Measurements from ENCODE around the gene MYH16. TPM values are rescaled to one million over a fixed set of nuclear protein-coding genes. Genes with fewer than 3 reads are reported as not detected.

Gene MYH16
- total and polyA plus RNA-seq, 2 donors (not counting 1 experiment from before 2014, with no cell fraction given): not detected

DNA sequence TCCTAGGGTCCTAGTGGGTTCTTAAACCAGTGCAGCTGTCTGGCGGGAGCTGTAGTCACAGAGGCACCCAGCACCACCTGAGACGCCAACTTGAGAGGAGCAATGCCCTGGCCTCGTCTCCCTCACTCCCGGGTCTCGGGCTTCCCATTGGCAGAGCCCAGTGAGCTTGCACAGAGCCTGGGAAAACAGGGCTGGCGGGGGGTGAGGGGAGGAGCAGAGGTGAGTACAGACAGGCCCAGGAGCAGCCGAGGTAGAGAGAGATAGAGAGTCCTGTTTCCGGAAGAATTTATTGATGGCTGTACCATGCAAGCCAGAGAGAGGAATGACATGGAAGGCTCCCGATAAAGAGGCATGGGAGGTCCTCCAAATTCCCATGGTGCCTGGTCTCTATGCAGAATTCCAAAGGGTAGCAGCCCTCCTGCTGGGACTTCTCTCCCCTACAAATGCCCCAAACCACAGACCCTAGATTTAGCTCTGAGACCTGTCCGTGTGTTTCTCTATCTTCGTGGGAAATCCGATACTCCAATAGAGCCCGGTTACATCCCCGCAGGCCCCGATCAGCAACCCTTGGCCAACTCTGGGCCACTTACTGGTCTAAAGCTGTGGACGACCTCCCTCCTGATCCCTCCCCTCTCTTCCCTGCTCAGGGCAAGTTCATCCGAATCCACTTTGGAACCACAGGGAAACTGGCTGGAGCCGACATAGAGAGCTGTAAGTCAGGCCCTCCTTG lies 20.3 kb upstream of the MYH16 start:
- Histone ChIP-seq H3K4me1 (ENCODE audit: control insufficient read depth, extremely low read depth, insufficient read depth, low read length) (no peaks in the 10 kb centered on the region), H3K4me2 (ENCODE audit: extremely low read depth, insufficient read depth, low read length) (no peak overlapping the region), H2AFZ (ENCODE audit: low read length) (no peak overlapping the region), H3K79me2 (ENCODE audit: control insufficient read depth, insufficient read depth, low read length) (no peaks in the 10 kb centered on the region), H4K20me1 (ENCODE audit: control insufficient read depth, extremely low read depth, insufficient read depth, low read length) (no peaks in the 10 kb centered on the region), H3K9ac (ENCODE audit: insufficient read depth, low read length) (no peak overlapping the region), H3K9me3 (ENCODE audit: control insufficient read depth, insufficient read depth, low read depth, low read length) (no peaks in the 10 kb centered on the region), H3K27me3 (ENCODE audit: control insufficient read depth, insufficient read depth, low read length) (peaks cover 7% of the 10 kb centered on the region), H3K4me3 (replicated peaks in 1 of 4; ENCODE audit: control extremely low read depth in 1 of 4, insufficient read depth in 1 of 4, low read depth in 3 of 4, low read length in 4 of 4) (no peak overlapping the region), H3K36me3 (ENCODE audit: control insufficient read depth, insufficient read depth, low read length) (no peaks in the 10 kb centered on the region), H3K27ac (ENCODE audit: insufficient read depth, low read length) (no peak overlapping the region)
- DNase-seq (ENCODE audit: low read depth in 2 of 2): no peak
- TF ChIP-seq EZH2 (IDR thresholded peaks at IDR 0.05; ENCODE audit: low read length, missing control alignments): no peak
- TF ChIP-seq, protein P1, sequence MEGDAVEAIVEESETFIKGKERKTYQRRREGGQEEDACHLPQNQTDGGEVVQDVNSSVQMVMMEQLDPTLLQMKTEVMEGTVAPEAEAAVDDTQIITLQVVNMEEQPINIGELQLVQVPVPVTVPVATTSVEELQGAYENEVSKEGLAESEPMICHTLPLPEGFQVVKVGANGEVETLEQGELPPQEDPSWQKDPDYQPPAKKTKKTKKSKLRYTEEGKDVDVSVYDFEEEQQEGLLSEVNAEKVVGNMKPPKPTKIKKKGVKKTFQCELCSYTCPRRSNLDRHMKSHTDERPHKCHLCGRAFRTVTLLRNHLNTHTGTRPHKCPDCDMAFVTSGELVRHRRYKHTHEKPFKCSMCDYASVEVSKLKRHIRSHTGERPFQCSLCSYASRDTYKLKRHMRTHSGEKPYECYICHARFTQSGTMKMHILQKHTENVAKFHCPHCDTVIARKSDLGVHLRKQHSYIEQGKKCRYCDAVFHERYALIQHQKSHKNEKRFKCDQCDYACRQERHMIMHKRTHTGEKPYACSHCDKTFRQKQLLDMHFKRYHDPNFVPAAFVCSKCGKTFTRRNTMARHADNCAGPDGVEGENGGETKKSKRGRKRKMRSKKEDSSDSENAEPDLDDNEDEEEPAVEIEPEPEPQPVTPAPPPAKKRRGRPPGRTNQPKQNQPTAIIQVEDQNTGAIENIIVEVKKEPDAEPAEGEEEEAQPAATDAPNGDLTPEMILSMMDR (conservative IDR thresholded peaks at IDR 0.05 in 1 of 2, IDR thresholded peaks at IDR 0.05 in 1 of 2; ENCODE audit: low read depth in 1 of 2, low read length in 2 of 2): no peak

DNA sequence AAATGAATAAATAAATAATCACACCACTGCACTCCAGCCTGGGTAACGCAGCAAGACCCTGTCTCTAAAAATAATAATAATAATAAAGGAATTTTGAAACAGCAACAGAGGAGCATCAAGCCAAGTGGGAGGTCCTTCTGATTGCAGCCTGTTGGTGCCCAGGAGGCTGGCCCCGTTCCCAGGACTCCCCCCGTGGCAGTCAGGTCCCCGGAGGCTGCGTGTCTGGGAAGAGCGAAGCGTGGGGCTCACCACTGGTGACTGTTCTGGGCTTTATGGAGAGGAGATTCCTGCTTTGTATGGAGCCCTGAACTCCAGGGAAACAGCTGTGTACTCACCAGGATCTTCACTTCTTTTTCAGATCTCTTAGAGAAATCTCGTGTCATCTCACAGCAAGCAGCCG lies 19.3 kb upstream of the MYH16 start:
- Histone ChIP-seq H3K4me2 (ENCODE audit: extremely low read depth, insufficient read depth, low read length) (no peak overlapping the region), H4K20me1 (ENCODE audit: control insufficient read depth, extremely low read depth, insufficient read depth, low read length) (no peaks in the 10 kb centered on the region), H3K27me3 (ENCODE audit: control insufficient read depth, insufficient read depth, low read length) (peaks cover 7% of the 10 kb centered on the region), H2AFZ (ENCODE audit: low read length) (no peak overlapping the region), H3K27ac (ENCODE audit: insufficient read depth, low read length) (no peak overlapping the region), H3K4me1 (ENCODE audit: control insufficient read depth, extremely low read depth, insufficient read depth, low read length) (no peaks in the 10 kb centered on the region), H3K4me3 (replicated peaks in 1 of 4; ENCODE audit: control extremely low read depth in 1 of 4, insufficient read depth in 1 of 4, low read depth in 3 of 4, low read length in 4 of 4) (no peak overlapping the region), H3K36me3 (ENCODE audit: control insufficient read depth, insufficient read depth, low read length) (no peaks in the 10 kb centered on the region), H3K9me3 (ENCODE audit: control insufficient read depth, insufficient read depth, low read depth, low read length) (no peaks in the 10 kb centered on the region), H3K9ac (ENCODE audit: insufficient read depth, low read length) (no peak overlapping the region), H3K79me2 (ENCODE audit: control insufficient read depth, insufficient read depth, low read length) (no peaks in the 10 kb centered on the region)
- TF ChIP-seq, protein P1 (conservative IDR thresholded peaks at IDR 0.05 in 1 of 2, IDR thresholded peaks at IDR 0.05 in 1 of 2; ENCODE audit: low read depth in 1 of 2, low read length in 2 of 2): no peak
- no peak for TF ChIP-seq EZH2 (IDR thresholded peaks at IDR 0.05; ENCODE audit: low read length, missing control alignments)
- DNase-seq (ENCODE audit: low read depth in 2 of 2): no peak

DNA sequence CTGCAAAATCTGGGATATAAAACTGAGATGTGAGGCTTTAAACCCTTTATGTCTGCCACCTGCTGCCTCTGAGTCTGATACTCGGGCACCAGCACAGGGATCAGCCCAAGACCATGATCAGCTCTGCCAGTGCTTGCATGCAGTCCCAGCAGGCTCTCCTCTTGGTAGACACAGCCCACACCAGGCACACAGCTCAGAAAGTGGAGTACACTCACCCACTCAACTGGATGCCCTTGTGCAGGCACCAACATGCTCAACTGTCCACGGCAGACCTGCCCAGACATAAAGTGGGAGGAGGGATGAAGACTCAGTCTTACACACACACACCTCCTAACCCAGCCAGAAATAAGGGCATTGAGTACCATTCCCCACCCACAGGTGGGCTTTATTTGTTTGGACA lies 18.2 kb upstream of the MYH16 start:
- TF ChIP-seq EZH2 (IDR thresholded peaks at IDR 0.05; ENCODE audit: low read length, missing control alignments): no peak
- TF ChIP-seq, protein P1 (conservative IDR thresholded peaks at IDR 0.05 in 1 of 2, IDR thresholded peaks at IDR 0.05 in 1 of 2; ENCODE audit: low read depth in 1 of 2, low read length in 2 of 2): no peak
- H3K4me2 ChIP-seq (ENCODE audit: extremely low read depth, insufficient read depth, low read length): no peak overlapping the region
- no peak for DNase-seq (ENCODE audit: low read depth in 2 of 2)
- no peak overlapping the region for H3K4me3 ChIP-seq (replicated peaks in 1 of 4; ENCODE audit: control extremely low read depth in 1 of 4, insufficient read depth in 1 of 4, low read depth in 3 of 4, low read length in 4 of 4)
- no peaks in the 10 kb centered on the region for H3K36me3 ChIP-seq (ENCODE audit: control insufficient read depth, insufficient read depth, low read length)
- no peaks in the 10 kb centered on the region for H3K4me1 ChIP-seq (ENCODE audit: control insufficient read depth, extremely low read depth, insufficient read depth, low read length)
- no peak overlapping the region for H3K9ac ChIP-seq (ENCODE audit: insufficient read depth, low read length)
- no peaks in the 10 kb centered on the region for H3K79me2 ChIP-seq (ENCODE audit: control insufficient read depth, insufficient read depth, low read length)
- no peaks in the 10 kb centered on the region for H4K20me1 ChIP-seq (ENCODE audit: control insufficient read depth, extremely low read depth, insufficient read depth, low read length)
- no peak overlapping the region for H3K27ac ChIP-seq (ENCODE audit: insufficient read depth, low read length)
- no peaks in the 10 kb centered on the region for H3K9me3 ChIP-seq (ENCODE audit: control insufficient read depth, insufficient read depth, low read depth, low read length)
- no peak overlapping the region for H2AFZ ChIP-seq (ENCODE audit: low read length)
- peaks cover 7% of the 10 kb centered on the region for H3K27me3 ChIP-seq (ENCODE audit: control insufficient read depth, insufficient read depth, low read length)

Measured in fibroblast of lung (primary cell).